H1 (cell line): ENCODE data around the gene ZBTB44. TPM values are rescaled to one million over a fixed set of nuclear protein-coding genes. Genes with fewer than 3 reads are reported as not detected.
A peak's percentile ranks its signal among the peaks of the same experiment; 100 is the strongest.
"Not testable (repeated sequence)": the region's sequence is repeated elsewhere in the genome, so short reads cannot be mapped to it uniquely, and the experiment has no call there.

Experiments used
- CTCF ChIA-PET: fragments of 300-600 bp; sonication (Branson Sonifier 250); formaldehyde crosslinking; loops from one replicate; lab custom pipeline; 2021; ENCODE audit not compliant: partially characterized antibody; lab: Charles Lee
- POLR2A ChIA-PET: fragments of 300-600 bp; sonication (Branson Sonifier 250); formaldehyde crosslinking; loops from one replicate; lab custom pipeline; 2021; ENCODE audit warnings: inconsistent platforms; ENCODE audit not compliant: partially characterized antibody; lab: Charles Lee
- DNase-seq, 2 experiments: peaks; one replicate each; pipeline versions ENCODE4 v3.0.0 to v3.0.0-alpha.2; 2010 to 2022; ENCODE audit warnings: low spot score in 2 of 2, low read depth in 1 of 2, mixed read lengths in 1 of 2
- FAIRE-seq: peaks from 2 replicates; lab custom pipeline; 2011; peaks lifted over from hg19 to GRCh38; lab: Jason Lieb, UNC
- H2AFZ ChIP-seq: 2 replicates; pipeline ENCODE4 v1.8.1; 2012; ENCODE audit warnings: low read length, inconsistent platforms
- H2AK5ac ChIP-seq: 2 replicates; pipeline ENCODE4 v1.6.1; 2013; ENCODE audit warnings: low read depth, low read length
- H2BK120ac ChIP-seq: replicated peaks from 2 replicates; pipeline ENCODE3; 2013; ENCODE audit warnings: low read depth, low read length, inconsistent platforms
- H2BK12ac ChIP-seq: 2 replicates; pipeline ENCODE4 v1.6.1; 2013; ENCODE audit warnings: low read depth, low read length
- H2BK15ac ChIP-seq: 2 replicates; pipeline ENCODE4 v1.6.1; 2013; ENCODE audit warnings: low read length
- H2BK20ac ChIP-seq: 2 replicates; pipeline ENCODE4 v1.6.1; 2013; ENCODE audit warnings: low read length
- H2BK5ac ChIP-seq: 2 replicates; pipeline ENCODE4 v1.6.1; 2013; ENCODE audit warnings: low read depth, low read length
- H3K14ac ChIP-seq: 2 replicates; pipeline ENCODE4 v1.6.1; 2013; ENCODE audit warnings: inconsistent platforms; ENCODE audit not compliant: insufficient read length
- H3K18ac ChIP-seq: 2 replicates; pipeline ENCODE4 v1.6.1; 2013; ENCODE audit warnings: low read length; ENCODE audit errors: extremely low read depth
- H3K23ac ChIP-seq: 2 replicates; pipeline ENCODE4 v1.6.1; 2013; ENCODE audit warnings: inconsistent platforms; ENCODE audit not compliant: insufficient read length
- H3K23me2 ChIP-seq: 2 replicates; pipeline ENCODE4 v1.6.1; 2013; ENCODE audit warnings: low read depth, low read length
- H3K27ac ChIP-seq: 2 replicates; pipeline ENCODE4 v1.6.1; 2011; ENCODE audit warnings: low read depth, low read length, inconsistent platforms
- H3K27me3 ChIP-seq, 4 experiments: replicated peaks in 1 of 4; 1 replicate in 1 of 4; 2 replicates in 3 of 4; pipeline versions ENCODE4 v1.6.1 to v1.8.1; 2011 to 2013; ENCODE audit warnings: low read length in 3 of 4, mild to moderate bottlenecking in 3 of 4, inconsistent platforms in 2 of 4, mixed read lengths in 2 of 4, moderate library complexity in 1 of 4; ENCODE audit not compliant: control insufficient read depth in 3 of 4, insufficient read depth in 3 of 4; ENCODE audit errors: extremely low read depth in 1 of 4
- H3K36me3 ChIP-seq, 4 experiments: 2 replicates each; pipeline versions ENCODE4 v1.6.1 to v1.8.1; 2011 to 2013; ENCODE audit warnings: mild to moderate bottlenecking in 4 of 4, low read length in 3 of 4, moderate library complexity in 2 of 4, control low read depth in 1 of 4, inconsistent platforms in 1 of 4; ENCODE audit not compliant: insufficient read depth in 4 of 4, control insufficient read depth in 2 of 4
- H3K4ac ChIP-seq: replicated peaks from 2 replicates; pipeline ENCODE3; 2013; ENCODE audit warnings: low read length, low read depth, mixed read lengths, inconsistent platforms; ENCODE audit not compliant: insufficient read length
- H3K4me1 ChIP-seq, 4 experiments: replicated peaks in 1 of 4; 1 replicate in 1 of 4; 2 replicates in 3 of 4; pipeline versions ENCODE4 v1.6.1 to v1.8.1; 2011 to 2013; ENCODE audit warnings: low read length in 3 of 4, inconsistent platforms in 2 of 4, mixed read lengths in 1 of 4; ENCODE audit not compliant: insufficient read depth in 4 of 4, control insufficient read depth in 3 of 4
- H3K4me2 ChIP-seq, 2 experiments: 2 replicates each; pipeline versions ENCODE4 v1.6.1 to v1.8.1; 2011 to 2013; ENCODE audit warnings: low read depth in 2 of 2, low read length in 2 of 2, control low read depth in 1 of 2, inconsistent platforms in 1 of 2, mild to moderate bottlenecking in 1 of 2; ENCODE audit not compliant: insufficient read depth in 1 of 2
- H3K4me3 ChIP-seq, 4 experiments: fragments of 200-600, 300-600 bp in 1 of 4; sonication (generic), shearing (Covaris generic), sonication (Bioruptor Twin) in 1 of 4; 2 replicates each; pipeline versions ENCODE4 v1.5.1 to v1.8.1; 2011 to 2016; ENCODE audit warnings: low read length in 4 of 4, low read depth in 3 of 4, control low read depth in 2 of 4, inconsistent platforms in 2 of 4, mild to moderate bottlenecking in 2 of 4, mixed read lengths in 1 of 4, moderate library complexity in 1 of 4; ENCODE audit not compliant: insufficient read depth in 2 of 4; ENCODE audit errors: extremely low read depth in 1 of 4
- H3K56ac ChIP-seq: replicated peaks from 2 replicates; pipeline ENCODE3; 2013; ENCODE audit warnings: low read depth, mild to moderate bottlenecking, mixed read lengths, low read length, inconsistent platforms; ENCODE audit not compliant: insufficient read length
- H3K79me1 ChIP-seq: 2 replicates; pipeline ENCODE4 v1.6.1; 2013; ENCODE audit warnings: low read depth, low read length, control low read depth
- H3K79me2 ChIP-seq, 2 experiments: 2 replicates each; pipeline versions ENCODE4 v1.6.1 to v1.8.1; 2012 to 2013; ENCODE audit warnings: low read length in 2 of 2, mild to moderate bottlenecking in 2 of 2, inconsistent platforms in 1 of 2; ENCODE audit not compliant: insufficient read depth in 2 of 2, control insufficient read depth in 1 of 2
- H3K9ac ChIP-seq, 4 experiments: replicated peaks in 1 of 4; 1 replicate in 1 of 4; 2 replicates in 3 of 4; pipeline versions ENCODE4 v1.6.1 to v1.8.1; 2011 to 2013; ENCODE audit warnings: low read depth in 3 of 4, low read length in 3 of 4, control low read depth in 2 of 4, mild to moderate bottlenecking in 2 of 4, moderate library complexity in 2 of 4, inconsistent platforms in 1 of 4; ENCODE audit errors: extremely low read depth in 1 of 4
- H3K9me3 ChIP-seq, 2 experiments: 2 replicates each; pipeline versions ENCODE4 v1.6.1 to v1.8.1; 2012 to 2013; ENCODE audit warnings: mild to moderate bottlenecking in 2 of 2, moderate library complexity in 2 of 2, control low read depth in 1 of 2, inconsistent platforms in 1 of 2, low read depth in 1 of 2, low read length in 1 of 2, mixed read lengths in 1 of 2; ENCODE audit not compliant: insufficient read depth in 2 of 2
- H4K20me1 ChIP-seq, 2 experiments: replicated peaks in 1 of 2; 2 replicates each; pipeline versions ENCODE3 to v1.8.1; 2011 to 2013; ENCODE audit warnings: inconsistent platforms in 2 of 2, low read length in 2 of 2, mild to moderate bottlenecking in 1 of 2; ENCODE audit not compliant: insufficient read depth in 2 of 2, control insufficient read depth in 1 of 2
- H4K5ac ChIP-seq: 2 replicates; pipeline ENCODE4 v1.6.1; 2013; ENCODE audit warnings: low read length, low read depth, mixed read lengths, inconsistent platforms; ENCODE audit not compliant: insufficient read length
- H4K8ac ChIP-seq: 2 replicates; pipeline ENCODE4 v1.8.0; 2013; ENCODE audit warnings: mild to moderate bottlenecking, moderate library complexity, low read length, inconsistent platforms; ENCODE audit not compliant: insufficient read depth; ENCODE audit errors: extremely low read depth
- H4K91ac ChIP-seq: replicated peaks from 2 replicates; pipeline ENCODE3; 2013; ENCODE audit warnings: low read length, mixed read lengths, inconsistent platforms; ENCODE audit not compliant: insufficient read length
- YY1 ChIP-seq: IDR thresholded peaks from 2 replicates; pipeline ENCODE4 v1.6.1; 2011; ENCODE audit warnings: low read depth, mild to moderate bottlenecking, low read length
- WGBS, 2 experiments: shearing (Covaris generic) in 1 of 2; methylation state at CpG; one replicate each; pipeline versions ENCODE4 v1.1.6 to v1.1.7; 2013 to 2015; ENCODE audit warnings: low lambda C conversion rate in 2 of 2, mixed read lengths in 2 of 2, inconsistent platforms in 1 of 2, low coverage in 1 of 2, missing lambda C conversion rate in 1 of 2; ENCODE audit not compliant: insufficient replicate concordance in 2 of 2, insufficient coverage in 1 of 2, insufficient read length in 1 of 2; ENCODE audit errors: extremely low coverage in 1 of 2, missing lambda C conversion rate in 1 of 2; 5-methylcytosine and 5-hydroxymethylcytosine counted together
- polyA plus RNA-seq, 7 experiments: library from polyadenylated mRNA; depleted of rRNA in 3 of 7; stranded (reverse) in 5 of 7; unstranded in 2 of 7; fragments of >200 nt in 5 of 7; fragments of 200-250 nt in 2 of 7; gene quantifications; 1 replicate in 5 of 7; 2 replicates in 1 of 7; 4 replicates in 1 of 7; pipeline versions ENCODE4 v1.2.1 to v1.2.3, GENCODE V29; 2011 to 2013; ENCODE audit warnings: missing spikeins in 2 of 7, mixed read lengths in 2 of 7
- total RNA-seq: library from RNA; stranded (reverse); fragmentation: NEBNext Ultra II Directional; extraction: Animal tissue kit (Norgen Biotek cat#: 25700); gene quantifications from 2 replicates; pipeline ENCODE4 v1.2.1, GENCODE V29; 2021

Gene ZBTB44
- total and polyA plus RNA-seq, 2 of the 8 experiments (the other 6 are each of a cell fraction or from before 2014, with no cell fraction given), result 37.2 to 158 TPM

DNA sequence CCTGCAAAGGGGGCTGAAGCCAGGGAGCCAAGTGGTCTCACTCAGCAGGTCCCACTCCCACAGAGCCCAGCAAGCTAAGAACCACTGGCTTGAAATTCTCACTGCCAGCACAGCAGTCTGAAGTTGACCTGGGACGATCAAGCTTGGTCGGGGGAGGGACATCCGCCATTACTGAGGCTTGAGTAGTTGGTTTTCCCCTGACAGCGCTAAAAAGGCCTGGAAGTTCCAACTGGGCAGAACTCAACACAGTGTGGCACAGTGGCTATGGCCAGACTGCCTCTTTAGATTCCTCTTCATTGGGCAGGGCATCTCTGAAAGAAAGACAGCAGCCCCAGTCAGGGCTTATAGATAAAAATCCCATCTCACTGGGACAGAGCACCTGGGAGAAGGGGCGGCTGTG is 64.8 kb downstream of the ZBTB44 start:
- not testable (repeated sequence) for H4K20me1 ChIP-seq, H3K4ac ChIP-seq, H3K56ac ChIP-seq, H3K27me3 ChIP-seq, H2BK12ac ChIP-seq, H2BK120ac ChIP-seq, H3K27ac ChIP-seq, H3K23me2 ChIP-seq, H3K36me3 ChIP-seq, H2BK15ac ChIP-seq, H3K14ac ChIP-seq, H3K4me3 ChIP-seq, H4K8ac ChIP-seq, H3K18ac ChIP-seq, H4K5ac ChIP-seq, H3K9me3 ChIP-seq, FAIRE-seq, H2AFZ ChIP-seq, DNase-seq, H3K4me2 ChIP-seq, H4K91ac ChIP-seq, H3K9ac ChIP-seq, H2BK20ac ChIP-seq, H2AK5ac ChIP-seq, H3K4me1 ChIP-seq, H3K79me1 ChIP-seq, H3K23ac ChIP-seq, H2BK5ac ChIP-seq
- 95% methylated on average over 5 of the region's 5 CpGs; no CpG with 5 or more reads in 1 of the 2 experiments for WGBS, 2 experiments
- ChIA-PET CTCF (interaction anchor here (1.3 to 1.6 kb wide), 2 partner anchors 16 to 168 kb away, joined by 4 to 6 read pairs; no protein-coding TSS in a partner anchor), POLR2A (interaction anchor here (1.0 to 1.1 kb wide), 2 partner anchors 9 to 46 kb away, joined by 3 read pairs; no protein-coding TSS in a partner anchor)
- peaks cover 4 to 85% of the 10 kb centered on the region in 2 experiments; a peak in 3 of 4 replicates for H3K79me2 ChIP-seq
- peak; percentile 47; the same call in 1 of the 2 replicates for TF ChIP-seq YY1
